Activated CD4-positive, alpha-beta T cell treated with anti-CD3 and anti-CD28 coated beads for 1 hour (primary cell): Measurements from ENCODE around the gene UBE2D3.
"Not testable (repeated sequence)": the region's sequence is repeated elsewhere in the genome, so short reads cannot be mapped to it uniquely, and the experiment has no call there.

Experiments
- DNase-seq: peaks from one replicate; pipeline ENCODE4 v3.0.0-alpha.2; 2020

UBE2D3 gene

DNA sequence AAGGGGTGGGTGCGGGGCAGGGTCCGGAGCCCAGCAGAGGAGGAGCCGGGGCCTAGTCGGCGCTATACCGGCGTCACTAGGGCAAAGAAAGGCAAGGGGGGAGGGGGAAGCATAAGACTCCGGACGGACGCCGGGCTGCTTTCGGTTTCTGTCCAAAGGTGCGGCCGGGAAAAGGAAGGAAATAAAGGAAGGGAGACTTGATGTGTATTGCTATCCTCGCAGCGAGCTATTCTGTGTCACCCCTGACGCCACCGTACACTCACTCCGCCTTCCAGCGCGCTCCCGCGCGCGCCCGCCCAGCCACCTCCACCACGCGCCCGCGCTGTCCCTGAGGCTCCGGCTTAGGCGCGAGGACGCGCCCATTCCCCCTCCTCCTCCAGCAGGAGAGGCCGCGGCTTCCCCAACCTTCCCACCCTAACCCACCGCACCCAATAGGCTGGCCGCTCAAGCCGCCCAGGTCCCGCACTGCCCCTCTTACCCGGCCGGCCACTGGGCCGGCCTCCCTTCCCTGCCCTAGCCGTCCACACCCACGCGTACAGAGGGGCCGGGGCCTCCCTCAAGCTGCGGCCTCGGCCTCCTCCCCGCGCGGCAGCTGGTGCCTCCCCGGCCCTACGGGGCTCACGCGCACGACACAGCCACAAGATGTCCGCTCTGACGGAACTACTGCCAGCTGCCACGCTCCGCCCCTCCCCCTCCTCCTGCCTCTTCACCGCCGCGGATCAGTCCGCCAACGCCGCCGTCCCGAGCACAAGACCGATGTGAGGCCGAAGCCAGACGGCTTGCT is at the start of gene UBE2D3:
Gene UBE2D3 (minus strand): TSS at position 662 of the 784 bp plus-strand sequence. CDS start 1,043 bp downstream, outside the sequence.
- peak; percentile 94 for DNase-seq

GRCh38 chr4:102871772-102872171 is 44.4 kb upstream of the UBE2D3 start:
- DNase-seq, result no peak

- DNase-seq, result no peak
Measured at GRCh38 chr4:102869569-102870197, 42.3 kb upstream of the UBE2D3 start.

- DNase-seq, result peak; percentile 79
Measured at GRCh38 chr4:102868781-102869568, 41.6 kb upstream of the UBE2D3 start, which contains the start of gene CISD2. CISD2 (plus strand) TSS chr4:102868992; CDS start chr4:102869085, 93 bp downstream.

- DNase-seq, result no peak
Measured at GRCh38 chr4:102868153-102868780, 40.9 kb upstream of the UBE2D3 start.

DNA sequence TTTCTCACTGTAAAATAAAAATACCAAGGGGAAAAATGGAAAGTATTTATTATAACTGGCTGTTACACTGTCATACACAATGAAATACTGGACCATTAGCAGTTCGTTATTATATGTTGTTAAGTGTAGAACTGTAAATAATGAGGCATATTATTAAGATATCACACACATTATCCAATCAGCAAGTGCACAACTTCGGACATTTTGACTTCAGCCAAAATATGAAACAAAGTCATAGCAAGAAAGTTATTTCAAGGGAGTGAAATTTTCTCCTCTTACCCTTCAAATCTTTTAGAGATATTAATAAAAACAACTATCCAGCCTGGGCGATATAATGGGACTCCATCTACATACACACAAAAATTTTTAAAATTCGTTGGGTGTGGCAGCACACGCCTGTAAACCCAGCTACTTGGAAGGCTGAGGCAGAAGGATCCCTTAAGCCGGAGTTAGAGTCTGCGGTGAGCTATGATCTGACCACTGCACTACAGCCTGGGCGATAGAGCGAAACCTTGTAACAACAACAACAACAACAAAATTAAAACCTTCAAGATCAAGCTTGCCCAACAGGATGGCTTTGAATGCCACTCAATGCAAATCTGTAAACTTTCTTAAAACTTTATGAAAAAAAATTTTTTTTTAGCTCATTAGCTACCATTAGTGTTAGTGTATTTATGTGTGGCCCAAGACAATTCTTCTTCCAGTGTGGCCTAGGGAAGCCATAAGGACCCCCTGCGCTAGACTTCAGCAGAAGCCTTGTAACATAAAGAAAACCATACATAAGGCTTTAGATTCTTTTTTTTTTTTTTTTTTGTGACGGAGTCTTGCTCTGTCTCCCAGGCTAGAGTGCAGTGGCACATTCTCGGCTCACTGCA is 40.2 kb upstream of the UBE2D3 start:
- DNase-seq, result no peak

- not testable (repeated sequence) for DNase-seq
Measured at GRCh38 chr4:102865327-102865726, 38.0 kb upstream of the UBE2D3 start.

- no peak for DNase-seq
Measured at GRCh38 chr4:102862747-102863146, 35.4 kb upstream of the UBE2D3 start.

GRCh38 chr4:102862016-102862415 is 34.7 kb upstream of the UBE2D3 start:
- no peak for DNase-seq

GRCh38 chr4:102860611-102861324 is 33.4 kb upstream of the UBE2D3 start:
- no peak for DNase-seq

DNA sequence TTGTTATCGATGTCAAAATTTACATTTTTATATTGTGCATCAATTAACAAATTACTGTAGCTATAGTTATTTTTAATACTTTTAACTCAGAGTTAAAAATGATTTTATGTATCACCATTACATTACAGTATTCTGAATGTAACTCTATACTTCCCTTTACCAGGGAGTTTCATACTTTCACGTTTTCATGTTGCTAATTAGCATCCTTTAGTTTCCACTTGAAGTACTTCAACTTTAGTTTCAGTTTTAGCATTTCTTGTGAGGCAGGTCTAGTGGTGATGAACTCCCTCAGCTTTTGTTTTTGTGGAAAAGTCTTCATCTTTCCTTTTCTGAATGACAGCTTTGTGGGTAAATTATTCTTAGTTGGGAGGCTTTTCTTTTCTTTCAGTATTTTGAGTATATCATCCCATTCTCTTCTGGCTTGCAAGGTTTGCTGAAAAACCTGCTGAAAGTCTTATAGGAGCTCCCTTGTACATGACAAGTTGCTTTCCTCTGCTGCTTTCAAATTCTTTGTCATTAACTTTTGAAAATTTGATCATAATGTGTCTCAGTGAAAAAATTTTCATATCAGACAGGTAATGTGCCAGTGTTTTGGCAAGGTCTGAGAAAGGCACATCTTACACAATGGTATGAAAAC is 31.6 kb upstream of the UBE2D3 start:
- no peak for DNase-seq

DNA sequence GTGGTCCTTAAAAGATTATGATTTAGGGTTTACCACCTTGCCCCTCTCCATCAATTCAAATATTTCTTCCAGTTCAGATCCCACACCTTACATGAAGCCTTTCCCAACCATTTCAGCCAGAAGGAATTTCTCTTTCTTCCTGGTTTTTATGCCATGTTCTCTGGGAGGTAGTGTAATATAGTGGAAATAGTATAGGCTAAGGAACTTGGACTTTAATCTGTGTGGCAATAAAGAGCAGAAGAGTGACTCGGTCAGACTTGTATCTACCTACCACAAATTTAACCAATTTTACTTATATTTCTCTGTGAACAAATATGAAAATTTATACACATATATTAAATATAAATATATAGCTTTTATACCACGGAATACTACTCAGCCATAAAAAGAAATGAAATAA is 23.0 kb upstream of the UBE2D3 start:
- DNase-seq, result no peak

DNA sequence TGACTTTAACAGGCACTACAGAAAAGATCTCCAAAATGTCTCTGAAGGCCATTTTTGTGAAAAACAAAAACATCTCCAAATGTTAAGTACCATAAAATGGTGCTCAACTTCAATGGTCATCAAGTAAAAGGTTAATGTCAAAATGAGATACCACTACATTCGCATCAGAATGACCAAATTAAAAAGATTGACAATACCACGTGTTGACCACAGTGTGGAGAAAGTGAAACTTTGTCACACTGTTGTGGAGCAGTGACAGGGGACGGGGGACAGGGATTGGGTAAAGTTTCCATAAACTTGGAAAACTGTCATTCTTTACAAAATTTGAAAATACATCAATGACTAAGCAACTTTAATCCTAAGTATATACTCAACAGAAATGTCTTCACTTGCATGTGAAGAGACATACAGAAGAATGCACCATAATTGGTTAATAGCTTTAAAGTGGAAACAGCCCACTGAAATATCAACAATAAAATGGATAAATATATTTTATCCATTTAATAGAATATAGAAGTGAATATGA is 22.3 kb upstream of the UBE2D3 start:
- no peak for DNase-seq

GRCh38 chr4:102847687-102848086 is 20.3 kb upstream of the UBE2D3 start:
- DNase-seq, result no peak

DNA sequence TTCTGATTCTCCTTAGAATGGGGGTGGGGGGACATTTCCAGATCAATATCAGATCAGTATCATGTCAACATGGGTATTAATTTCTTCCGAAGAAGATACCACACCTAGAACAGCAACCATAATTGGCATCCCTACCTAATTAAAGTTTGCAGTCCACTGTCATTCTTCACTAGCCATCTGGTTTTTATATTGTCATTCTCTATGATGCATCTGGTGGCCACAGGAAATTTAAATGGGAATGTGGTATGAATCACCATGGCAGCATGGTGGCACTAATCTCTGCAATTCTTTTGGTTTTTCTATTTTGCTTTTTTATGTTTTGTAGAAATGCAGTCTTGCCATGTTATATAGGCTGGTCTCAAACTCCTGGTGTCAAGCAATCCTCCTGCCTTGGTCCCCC is 16.6 kb upstream of the UBE2D3 start:
- DNase-seq, result no peak

DNA sequence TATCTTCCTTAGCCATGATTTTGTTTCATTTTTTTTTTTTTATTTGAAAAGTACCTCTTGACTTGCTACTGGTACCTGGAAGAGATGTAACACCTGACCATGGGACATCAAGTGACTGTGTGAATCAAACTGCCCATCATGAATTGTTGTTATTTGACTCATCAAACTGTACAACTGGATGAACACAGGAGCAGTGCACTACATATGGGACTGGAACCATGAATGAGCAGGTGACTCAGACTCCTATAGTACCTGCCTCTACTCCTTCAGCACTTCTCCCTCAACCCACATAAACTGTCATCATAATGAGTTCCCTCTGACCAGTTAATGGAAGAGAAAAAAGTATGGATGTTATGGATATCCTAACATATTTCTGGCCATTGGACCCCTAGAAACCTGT is 15.9 kb upstream of the UBE2D3 start:
- DNase-seq, result no peak

- DNase-seq, result no peak
Measured at GRCh38 chr4:102842367-102842766, 15.0 kb upstream of the UBE2D3 start.

DNA sequence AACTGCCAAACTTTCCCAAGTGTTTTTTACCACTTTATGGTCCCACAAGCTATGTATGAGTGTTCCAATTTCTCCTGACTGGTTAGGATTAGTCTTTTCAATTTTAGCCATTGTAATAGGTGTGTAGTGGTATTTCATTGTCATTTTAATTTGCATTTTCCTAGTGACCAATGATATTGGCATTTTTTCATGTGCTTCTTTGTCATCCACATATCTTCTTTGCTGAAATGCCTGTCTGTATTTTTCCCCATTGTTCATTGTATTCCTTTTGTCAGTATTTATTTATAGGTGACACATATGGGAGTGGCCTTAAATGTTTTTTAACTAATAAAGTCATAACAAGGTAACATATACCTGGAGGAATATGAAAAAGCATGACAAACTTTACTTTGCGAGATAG is 9.2 kb upstream of the UBE2D3 start:
- no peak for DNase-seq

DNA sequence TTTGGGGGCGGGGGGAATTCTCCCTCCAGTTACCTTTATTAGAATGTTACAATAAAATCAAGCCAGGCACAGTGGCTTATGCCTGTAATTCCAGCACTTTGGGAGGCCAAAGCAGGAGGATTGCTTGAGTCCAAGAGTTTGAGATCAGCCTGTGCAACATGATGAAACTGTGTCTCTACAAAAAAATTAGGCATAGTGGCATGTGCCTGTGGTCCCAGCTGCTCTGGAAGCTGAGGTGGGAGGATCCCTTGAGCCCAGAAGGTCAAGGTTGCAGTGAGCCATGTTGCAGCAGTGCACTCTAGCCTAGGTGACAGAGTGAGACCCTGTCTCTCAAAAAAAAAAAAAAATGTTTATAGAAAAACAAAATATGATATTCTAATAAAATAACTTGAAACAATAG is 5.3 kb upstream of the UBE2D3 start:
- DNase-seq, result no peak

DNA sequence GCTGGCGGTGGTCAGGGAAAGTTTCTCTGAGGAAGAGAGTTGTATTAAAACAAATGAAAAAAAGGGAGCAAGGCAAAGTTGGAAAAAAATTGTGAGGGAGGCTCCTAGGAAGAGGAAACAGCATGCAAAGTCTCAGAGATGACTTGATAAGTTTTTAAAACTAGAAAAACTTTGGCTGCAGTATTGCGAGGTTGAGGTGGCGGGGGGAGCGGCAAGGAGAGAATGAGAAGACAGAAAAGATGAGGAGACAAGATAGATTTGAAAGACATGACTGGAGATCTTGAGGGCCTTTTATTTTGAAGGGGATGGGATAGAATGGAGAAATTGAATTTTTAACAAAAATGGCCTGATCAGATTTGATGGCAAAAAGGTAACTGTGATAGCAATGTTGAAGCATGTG is 4.8 kb upstream of the UBE2D3 start:
- no peak for DNase-seq

DNA sequence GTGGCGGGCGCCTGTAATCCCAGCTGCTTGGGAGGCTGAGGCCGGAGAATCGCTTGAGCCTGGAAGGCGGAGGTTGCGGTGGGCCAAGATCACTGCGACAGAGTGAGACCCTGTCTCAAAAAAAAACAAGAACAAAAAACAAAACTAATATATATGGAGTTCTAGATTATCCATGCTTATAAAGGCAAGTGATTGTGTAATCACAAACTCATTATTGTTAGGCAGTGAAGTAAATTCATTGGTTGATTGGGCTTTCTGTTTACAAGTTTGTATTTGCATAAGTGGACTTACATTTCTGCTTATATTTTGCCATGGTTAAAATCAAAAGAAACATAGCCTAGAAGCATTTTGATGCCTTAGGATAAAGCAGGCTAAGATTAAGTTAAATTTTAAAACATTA is 2.5 kb upstream of the UBE2D3 start:
- no peak for DNase-seq
